DND-41 (cell line): ENCODE data around the gene ADD2.

Experiments
- ATAC-seq: fragments of 200-7000 bp; cut with Tn5 transposase; 3 replicates; pipeline ENCODE4 v1.9.1; 2021; ENCODE audit warnings: low read depth; ENCODE audit not compliant: insufficient read depth
- DNase-seq: peaks from one replicate; pipeline ENCODE4 v3.0.0-alpha.2; 2020
- H2AFZ ChIP-seq: 2 replicates; pipeline ENCODE4 v1.6.0; 2012; ENCODE audit warnings: low read depth, low read length
- H3K27ac ChIP-seq: 2 replicates; pipeline ENCODE4 v1.5.1; 2012; ENCODE audit warnings: low read length, inconsistent platforms
- H3K27me3 ChIP-seq: fragments of 200-600 bp; sonication (generic); 2 replicates; pipeline ENCODE4 v1.6.0; 2012; ENCODE audit warnings: low read length, mild to moderate bottlenecking, inconsistent platforms; ENCODE audit not compliant: insufficient read depth, poor library complexity
- H3K36me3 ChIP-seq: 2 replicates; pipeline ENCODE4 v1.5.1; 2012; ENCODE audit warnings: low read length, inconsistent platforms; ENCODE audit not compliant: insufficient read depth
- H3K4me1 ChIP-seq: 2 replicates; pipeline ENCODE4 v1.5.1; 2012; ENCODE audit warnings: mild to moderate bottlenecking, low read length; ENCODE audit not compliant: insufficient read depth
- H3K4me2 ChIP-seq: 2 replicates; pipeline ENCODE4 v1.6.0; 2012; ENCODE audit warnings: mild to moderate bottlenecking, moderate library complexity, low read length, inconsistent platforms; ENCODE audit not compliant: insufficient read depth
- H3K4me3 ChIP-seq, 2 experiments: fragments of 200-600 bp in 1 of 2; shearing (Covaris generic) in 1 of 2; 2 replicates each; pipeline ENCODE4 v1.5.1; 2012 to 2016; ENCODE audit warnings: inconsistent platforms in 2 of 2, low read length in 2 of 2, mild to moderate bottlenecking in 2 of 2, low read depth in 1 of 2, moderate library complexity in 1 of 2
- H3K79me2 ChIP-seq: 2 replicates; pipeline ENCODE4 v1.6.0; 2012; ENCODE audit warnings: low read length, inconsistent platforms; ENCODE audit not compliant: insufficient read depth
- H3K9ac ChIP-seq: 2 replicates; pipeline ENCODE4 v1.6.0; 2012; ENCODE audit warnings: low read depth, mild to moderate bottlenecking, inconsistent platforms, low read length, moderate library complexity
- H3K9me3 ChIP-seq: 2 replicates; pipeline ENCODE4 v1.5.1; 2012; ENCODE audit warnings: low read length, moderate library complexity, mild to moderate bottlenecking, inconsistent platforms; ENCODE audit not compliant: insufficient read depth, severe bottlenecking
- H4K20me1 ChIP-seq: 2 replicates; pipeline ENCODE4 v1.6.0; 2012; ENCODE audit warnings: low read length; ENCODE audit not compliant: insufficient read depth
- EZH2 ChIP-seq: IDR thresholded peaks from 3 replicates; pipeline ENCODE4 v1.6.1; 2012; ENCODE audit warnings: borderline replicate concordance, low read depth, mild to moderate bottlenecking, moderate library complexity, low read length, inconsistent platforms; ENCODE audit not compliant: severe bottlenecking
- TF ChIP-seq, protein P1 (sequence below): IDR thresholded peaks from 2 replicates; pipeline ENCODE4 v1.5.1; 2012; ENCODE audit warnings: borderline replicate concordance, low read length, moderate library complexity, mild to moderate bottlenecking; ENCODE audit not compliant: poor library complexity, severe bottlenecking; ENCODE audit errors: extremely low read depth

ADD2 gene

DNA sequence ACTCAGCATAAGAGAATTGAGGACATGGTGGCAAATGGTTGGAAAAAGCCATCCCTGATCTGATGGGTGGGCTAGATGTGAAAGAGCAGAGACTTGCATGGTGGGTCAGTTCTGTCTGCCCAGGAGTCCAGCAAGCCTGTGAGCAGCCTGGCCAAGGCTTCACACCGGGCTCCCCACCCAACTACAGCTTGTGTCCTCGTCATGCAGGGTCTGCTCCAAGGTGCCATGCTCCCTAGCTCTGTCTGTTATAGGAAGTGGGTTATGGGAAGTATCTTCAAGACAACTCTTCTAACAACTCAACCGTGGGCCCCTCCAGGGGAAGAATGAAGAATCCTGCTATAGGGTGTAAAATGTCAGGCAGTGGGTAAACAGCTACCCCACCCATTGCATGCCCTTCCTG is 97.4 kb downstream of the ADD2 start:
- H2AFZ ChIP-seq, result no peak overlapping the region
- H3K9ac ChIP-seq, result no peak overlapping the region
- H4K20me1 ChIP-seq, result no peaks in the 10 kb centered on the region
- no peaks in the 10 kb centered on the region for H3K79me2 ChIP-seq
- H3K4me3 ChIP-seq, result no peak overlapping the region
- DNase-seq (no peak), ATAC-seq (no peak)
- H3K4me1 ChIP-seq, result no peaks in the 10 kb centered on the region
- peaks cover 2% of the 10 kb centered on the region for H3K27me3 ChIP-seq
- H3K36me3 ChIP-seq, result no peaks in the 10 kb centered on the region
- H3K4me2 ChIP-seq, result no peak overlapping the region
- TF ChIP-seq, protein P1, sequence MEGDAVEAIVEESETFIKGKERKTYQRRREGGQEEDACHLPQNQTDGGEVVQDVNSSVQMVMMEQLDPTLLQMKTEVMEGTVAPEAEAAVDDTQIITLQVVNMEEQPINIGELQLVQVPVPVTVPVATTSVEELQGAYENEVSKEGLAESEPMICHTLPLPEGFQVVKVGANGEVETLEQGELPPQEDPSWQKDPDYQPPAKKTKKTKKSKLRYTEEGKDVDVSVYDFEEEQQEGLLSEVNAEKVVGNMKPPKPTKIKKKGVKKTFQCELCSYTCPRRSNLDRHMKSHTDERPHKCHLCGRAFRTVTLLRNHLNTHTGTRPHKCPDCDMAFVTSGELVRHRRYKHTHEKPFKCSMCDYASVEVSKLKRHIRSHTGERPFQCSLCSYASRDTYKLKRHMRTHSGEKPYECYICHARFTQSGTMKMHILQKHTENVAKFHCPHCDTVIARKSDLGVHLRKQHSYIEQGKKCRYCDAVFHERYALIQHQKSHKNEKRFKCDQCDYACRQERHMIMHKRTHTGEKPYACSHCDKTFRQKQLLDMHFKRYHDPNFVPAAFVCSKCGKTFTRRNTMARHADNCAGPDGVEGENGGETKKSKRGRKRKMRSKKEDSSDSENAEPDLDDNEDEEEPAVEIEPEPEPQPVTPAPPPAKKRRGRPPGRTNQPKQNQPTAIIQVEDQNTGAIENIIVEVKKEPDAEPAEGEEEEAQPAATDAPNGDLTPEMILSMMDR, result no peak
- no peak for TF ChIP-seq EZH2
- H3K27ac ChIP-seq, result no peak overlapping the region
- H3K9me3 ChIP-seq, result no peaks in the 10 kb centered on the region

DNA sequence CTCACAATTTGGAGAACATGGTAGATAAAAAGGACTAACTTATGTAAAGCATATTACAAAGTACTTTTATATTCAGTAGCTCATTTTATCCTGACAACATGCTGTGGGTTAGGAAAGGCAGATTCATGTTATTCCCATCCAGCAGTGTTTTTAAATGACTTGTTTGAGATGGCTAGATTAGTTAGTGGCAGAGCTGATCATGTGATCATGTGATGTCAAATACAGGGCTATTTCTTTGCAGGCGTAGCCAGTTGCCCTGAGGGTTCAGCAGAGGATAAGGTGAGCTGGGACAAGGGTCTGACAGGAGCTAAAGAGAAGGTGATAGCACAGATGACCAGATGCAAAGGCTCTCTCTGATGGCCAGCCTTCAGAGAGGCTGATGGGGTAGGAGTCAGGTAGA is 97.8 kb downstream of the ADD2 start:
- no peaks in the 10 kb centered on the region for H3K79me2 ChIP-seq
- no peak overlapping the region for H3K27ac ChIP-seq
- H3K27me3 ChIP-seq, result peaks cover 2% of the 10 kb centered on the region
- no peaks in the 10 kb centered on the region for H4K20me1 ChIP-seq
- no peak overlapping the region for H2AFZ ChIP-seq
- H3K9ac ChIP-seq, result no peak overlapping the region
- no peak overlapping the region for H3K4me2 ChIP-seq
- ATAC-seq (no peak), DNase-seq (no peak)
- H3K36me3 ChIP-seq, result no peaks in the 10 kb centered on the region
- no peaks in the 10 kb centered on the region for H3K9me3 ChIP-seq
- no peaks in the 10 kb centered on the region for H3K4me1 ChIP-seq
- no peak overlapping the region for H3K4me3 ChIP-seq
- TF ChIP-seq, protein P1, result no peak
- no peak for TF ChIP-seq EZH2

DNA sequence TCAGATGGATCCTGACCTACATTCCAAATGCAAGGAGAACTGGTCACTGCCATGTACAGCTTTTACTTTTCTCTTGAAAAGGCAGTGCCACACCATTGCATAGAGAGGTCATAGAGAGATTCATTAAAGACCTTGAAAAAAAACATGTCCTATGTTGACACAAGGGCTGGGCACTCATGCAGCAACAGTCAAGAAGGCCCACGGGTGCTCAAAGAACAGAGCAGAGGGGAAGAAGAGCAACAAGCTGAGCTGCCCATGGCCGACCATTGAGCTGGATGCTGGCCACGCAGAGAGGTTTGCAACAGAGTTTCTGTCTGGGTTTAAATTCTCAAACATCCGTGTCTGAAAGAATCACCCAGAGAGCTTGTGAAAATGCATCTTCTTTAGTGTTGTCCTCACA is 99.1 kb downstream of the ADD2 start:
- H3K4me1 ChIP-seq, result peaks cover 10% of the 10 kb centered on the region
- ATAC-seq (no peak), DNase-seq (no peak)
- H4K20me1 ChIP-seq, result no peaks in the 10 kb centered on the region
- TF ChIP-seq, protein P1, result no peak
- TF ChIP-seq EZH2, result no peak
- H3K79me2 ChIP-seq, result no peaks in the 10 kb centered on the region
- no peak overlapping the region for H3K27ac ChIP-seq
- no peaks in the 10 kb centered on the region for H3K9me3 ChIP-seq
- no peak overlapping the region for H3K9ac ChIP-seq
- H2AFZ ChIP-seq, result no peak overlapping the region
- H3K4me3 ChIP-seq, result no peak overlapping the region
- H3K4me2 ChIP-seq, result no peak overlapping the region
- peaks cover 2% of the 10 kb centered on the region for H3K27me3 ChIP-seq
- no peaks in the 10 kb centered on the region for H3K36me3 ChIP-seq

DNA sequence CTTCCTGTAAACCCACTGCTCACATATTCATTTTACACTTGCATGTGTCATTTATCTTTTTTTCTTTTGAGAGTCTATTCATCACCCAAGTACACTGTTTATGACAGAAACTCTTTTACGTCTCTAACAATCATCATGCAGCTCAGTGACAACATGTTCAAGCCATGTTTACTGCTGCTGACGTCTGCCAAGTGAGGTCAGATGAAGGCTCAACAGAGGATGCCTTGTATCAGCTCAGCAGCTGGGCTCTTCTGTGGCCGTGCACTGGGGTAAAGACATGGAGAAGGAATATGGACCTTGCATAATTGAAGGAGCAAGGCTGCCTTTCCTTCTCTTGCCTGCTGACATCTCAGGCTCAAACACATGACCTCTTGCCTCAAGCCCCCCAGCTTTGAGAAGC is 99.6 kb downstream of the ADD2 start:
- no peaks in the 10 kb centered on the region for H3K9me3 ChIP-seq
- DNase-seq, result no peak
- no peak overlapping the region for H2AFZ ChIP-seq
- ATAC-seq, result no peak
- peaks cover 2% of the 10 kb centered on the region for H3K27me3 ChIP-seq
- no peaks in the 10 kb centered on the region for H4K20me1 ChIP-seq
- no peak overlapping the region for H3K27ac ChIP-seq
- no peaks in the 10 kb centered on the region for H3K79me2 ChIP-seq
- H3K4me3 ChIP-seq, result no peak overlapping the region
- TF ChIP-seq, protein P1, result no peak
- TF ChIP-seq EZH2, result no peak
- H3K9ac ChIP-seq, result no peak overlapping the region
- no peak overlapping the region for H3K4me2 ChIP-seq
- H3K36me3 ChIP-seq, result no peaks in the 10 kb centered on the region
- peaks cover 15% of the 10 kb centered on the region for H3K4me1 ChIP-seq
